ENCODE results near the gene MOGAT2.
A peak's percentile ranks its signal among the peaks of the same experiment; 100 is the strongest.

The MOGAT2 gene

DNA sequence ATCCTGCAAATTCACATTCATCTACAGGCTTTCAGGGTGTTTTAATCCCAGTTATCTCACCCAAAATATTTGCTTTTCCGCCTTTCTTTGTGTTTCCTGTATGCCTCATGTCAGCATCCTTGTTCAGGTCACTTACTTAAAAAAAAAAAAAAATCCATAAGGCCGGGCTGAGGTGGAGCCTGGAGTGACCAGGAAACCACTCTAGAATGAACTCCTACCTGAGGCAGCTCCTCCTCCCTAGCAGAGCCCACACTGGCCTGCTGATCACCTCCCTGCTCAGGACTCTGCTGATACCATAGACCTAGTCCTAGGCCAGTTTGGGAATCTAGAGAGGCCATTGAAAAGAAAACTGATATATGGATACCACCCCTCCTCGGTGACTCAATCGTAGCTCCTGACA is 42.2 kb downstream of the MOGAT2 start:
- DNase-seq (ENCODE audit: low spot score), result no peak

- DNase-seq (ENCODE audit: low spot score), result no peak
These were observed 42.6 kb downstream of the MOGAT2 start for GRCh38 chr11:75760243-75760642.

GRCh38 chr11:75760710-75761493 is 43.3 kb downstream of the MOGAT2 start:
- DNase-seq (ENCODE audit: low spot score), result no peak

- no peak for DNase-seq (ENCODE audit: low spot score)
These were observed 44.5 kb downstream of the MOGAT2 start for GRCh38 chr11:75762158-75762557.

- DNase-seq (ENCODE audit: low spot score), result no peak
These were observed 45.2 kb downstream of the MOGAT2 start for GRCh38 chr11:75762885-75763284.

DNA sequence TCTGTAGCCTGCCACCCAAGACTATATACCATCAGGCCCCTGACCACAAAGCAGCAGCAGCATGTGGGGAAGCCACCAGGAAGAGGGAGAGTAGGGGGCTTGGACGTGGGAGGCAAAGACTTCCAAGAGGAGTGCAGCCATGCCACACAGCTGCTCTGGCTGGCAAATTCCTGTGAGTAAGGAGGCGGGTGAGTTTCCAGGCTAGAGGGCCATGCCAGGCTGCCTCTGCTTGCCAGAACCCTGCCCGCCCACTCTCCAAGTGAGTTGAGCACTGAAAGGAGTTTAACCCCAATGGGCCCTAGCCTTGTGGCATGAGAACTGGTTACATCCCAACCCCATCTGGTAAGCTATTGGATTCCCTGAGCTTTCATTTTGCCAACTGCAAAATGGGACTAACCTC is 46.2 kb downstream of the MOGAT2 start:
- no peak for DNase-seq (ENCODE audit: low spot score)

- DNase-seq (ENCODE audit: low spot score), result no peak
These were observed 47.5 kb downstream of the MOGAT2 start for GRCh38 chr11:75765116-75765515.

GRCh38 chr11:75766443-75767227 is 49.0 kb downstream of the MOGAT2 start:
- no peak for DNase-seq (ENCODE audit: low spot score)

DNA sequence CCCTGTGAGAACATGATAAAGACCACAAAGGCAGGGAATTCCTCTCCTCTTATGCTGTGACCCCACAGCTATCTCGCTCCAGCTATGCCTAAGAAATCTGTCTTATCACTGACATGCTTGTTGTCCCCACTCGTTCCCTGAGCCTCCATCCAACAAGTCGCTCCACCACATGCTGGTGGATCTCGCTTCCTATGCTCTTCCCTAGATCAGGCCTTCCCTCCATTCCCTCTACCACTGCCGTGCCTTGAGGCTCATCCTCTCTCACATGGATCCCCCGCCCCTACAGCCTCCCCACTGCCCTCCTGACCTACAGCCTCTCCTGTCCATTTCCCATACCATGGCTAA is 49.6 kb downstream of the MOGAT2 start:
- no peak for DNase-seq (ENCODE audit: low spot score)

DNA sequence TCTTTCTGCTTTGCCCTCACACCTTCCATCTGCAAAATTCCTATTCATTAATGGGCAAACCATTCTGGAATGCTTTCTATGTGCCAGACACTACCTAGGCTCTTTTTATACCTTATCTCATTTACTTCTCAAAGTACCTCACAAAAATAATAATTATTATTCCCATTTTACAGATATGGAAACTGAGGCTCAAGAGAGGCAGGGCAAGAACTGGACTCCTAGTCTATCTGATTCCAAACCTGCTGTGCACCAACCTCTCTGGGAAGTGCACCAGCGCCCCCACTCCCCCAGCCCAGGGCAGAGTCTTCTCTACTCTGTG is 50.1 kb downstream of the MOGAT2 start:
- no peak for DNase-seq (ENCODE audit: low spot score)

DNA sequence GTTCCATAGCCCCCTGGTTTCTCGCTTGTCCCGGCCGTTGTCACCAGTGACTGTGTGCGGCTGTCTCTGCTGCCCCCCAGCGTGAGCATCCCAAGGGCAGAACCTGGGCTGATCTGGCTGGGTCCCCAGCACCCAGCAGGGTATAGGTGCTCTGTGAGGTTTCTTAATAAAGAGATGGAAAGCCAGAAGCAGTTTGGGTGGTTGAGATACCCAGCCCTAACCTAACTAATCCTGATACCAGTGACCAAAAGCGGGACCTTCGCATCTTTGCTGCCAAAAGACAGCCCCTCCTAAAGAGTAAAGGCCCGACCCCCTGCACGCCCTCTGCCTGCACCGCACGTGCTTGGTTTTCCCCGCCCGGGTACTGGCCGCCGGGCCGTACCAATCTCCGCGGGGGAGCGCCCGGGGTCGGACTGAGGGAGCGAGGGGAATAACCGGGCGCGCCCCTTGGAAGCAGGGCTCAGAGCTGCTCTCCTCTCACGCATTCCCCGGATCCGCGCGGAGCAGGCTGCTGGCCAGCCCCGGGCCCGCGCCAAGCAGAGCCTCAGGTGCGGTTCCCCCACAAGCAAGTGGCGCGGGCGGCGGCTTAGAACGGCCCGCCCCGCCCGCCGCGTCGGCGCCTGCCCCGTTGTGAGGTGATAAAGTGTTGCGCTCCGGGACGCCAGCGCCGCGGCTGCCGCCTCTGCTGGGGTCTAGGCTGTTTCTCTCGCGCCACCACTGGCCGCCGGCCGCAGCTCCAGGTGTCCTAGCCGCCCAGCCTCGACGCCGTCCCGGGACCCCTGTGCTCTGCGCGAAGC is 50.7 kb downstream of the MOGAT2 start, which contains the start of gene DGAT2:
Gene DGAT2 (plus strand): TSS at position 667 of the 797 bp plus-strand sequence. CDS start 214 bp downstream, outside the sequence.
- peak; percentile 68 for DNase-seq (ENCODE audit: low spot score)

- no peak for DNase-seq (ENCODE audit: low spot score)
These were observed 51.5 kb downstream of the MOGAT2 start for GRCh38 chr11:75768909-75769771.

- DNase-seq (ENCODE audit: low spot score), result no peak
These were observed 52.5 kb downstream of the MOGAT2 start for GRCh38 chr11:75770102-75770501.

GRCh38 chr11:75771646-75772410 is 54.2 kb downstream of the MOGAT2 start:
- DNase-seq (ENCODE audit: low spot score), result no peak

GRCh38 chr11:75773595-75774353 is 56.1 kb downstream of the MOGAT2 start:
- no peak for DNase-seq (ENCODE audit: low spot score)

- no peak for DNase-seq (ENCODE audit: low spot score)
These were observed 57.4 kb downstream of the MOGAT2 start for GRCh38 chr11:75775056-75775455.

- no peak for DNase-seq (ENCODE audit: low spot score)
These were observed 58.9 kb downstream of the MOGAT2 start for GRCh38 chr11:75776546-75776945.

DNA sequence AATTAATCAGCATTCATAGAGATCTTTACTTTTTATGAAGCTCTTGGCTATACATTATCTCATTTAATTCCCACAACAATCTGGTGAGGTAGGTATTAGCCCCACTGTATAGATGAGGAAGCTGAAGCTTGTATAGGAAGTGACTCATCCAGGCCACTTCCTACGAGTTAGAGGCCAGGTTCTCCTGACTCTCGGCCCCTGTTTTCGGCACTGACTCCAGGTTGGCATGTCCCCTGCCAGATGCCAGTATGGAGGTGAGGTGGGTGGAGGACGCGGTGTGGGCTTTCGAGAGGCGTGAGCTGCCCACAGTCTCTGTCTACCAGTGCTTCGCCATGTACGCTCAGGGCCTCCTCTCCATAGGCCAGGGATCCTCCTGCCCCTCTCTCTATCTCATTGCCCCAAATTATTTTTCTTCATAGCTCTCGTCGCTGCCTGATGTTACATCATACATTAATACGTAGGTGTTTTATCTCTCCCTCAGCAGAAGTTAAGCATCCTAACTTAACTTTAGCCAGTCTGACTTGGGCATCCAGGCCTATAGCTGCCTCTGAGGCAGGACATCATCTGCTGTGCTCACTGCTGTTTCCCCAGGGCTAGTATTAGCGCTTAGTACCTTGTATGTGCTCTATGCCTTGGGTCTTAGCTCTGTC is 59.9 kb downstream of the MOGAT2 start:
- DNase-seq (ENCODE audit: low spot score), result no peak

DNA sequence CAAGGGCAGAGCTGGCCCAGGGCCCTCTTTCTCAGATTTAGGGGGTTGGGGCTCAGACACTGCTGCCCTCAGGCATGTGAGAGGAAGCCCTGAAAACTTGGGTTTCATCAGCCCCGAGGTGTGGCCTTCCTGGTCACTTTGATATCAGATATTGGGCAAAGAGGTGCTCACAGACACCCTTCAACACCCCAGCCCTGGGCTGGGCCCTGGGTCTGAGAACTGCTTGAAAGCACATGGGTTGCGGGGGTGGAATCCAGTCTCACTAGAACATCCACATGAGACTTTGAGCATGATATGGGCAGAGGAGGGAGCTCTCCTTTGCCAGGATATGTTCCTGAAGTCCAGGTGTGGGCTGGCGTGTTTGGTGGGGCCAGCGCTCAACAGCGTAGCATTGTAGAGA is 61.3 kb downstream of the MOGAT2 start:
- no peak for DNase-seq (ENCODE audit: low spot score)

GRCh38 chr11:75779960-75780359 is 62.3 kb downstream of the MOGAT2 start:
- DNase-seq (ENCODE audit: low spot score), result no peak

All from Ammon's horn (tissue), 1 donor.